HG03045 (cell line): ENCODE measurements around the gene ACADS.

Source experiments
- ATAC-seq: cut with Tn5 transposase; IDR thresholded peaks from one replicate; pipeline ENCODE4 v1.9.1; 2021; ENCODE audit warnings: mild to moderate bottlenecking, moderate library complexity; ENCODE audit not compliant: unreplicated experiment

The ACADS gene

GRCh38 chr12:120754792-120755191 lies 29.2 kb downstream of the ACADS start:
- ATAC-seq: no peak

GRCh38 chr12:120755269-120755668 lies 29.6 kb downstream of the ACADS start:
- ATAC-seq: no peak

GRCh38 chr12:120757226-120757742 lies 31.7 kb downstream of the ACADS start:
- no peak for ATAC-seq

- no peak for ATAC-seq
Measured at GRCh38 chr12:120757949-120758348, 32.3 kb downstream of the ACADS start.

GRCh38 chr12:120758798-120759590 lies 33.4 kb downstream of the ACADS start:
- ATAC-seq: no peak

GRCh38 chr12:120759591-120760348 lies 34.1 kb downstream of the ACADS start:
- ATAC-seq: no peak

GRCh38 chr12:120760349-120761254 lies 35.0 kb downstream of the ACADS start:
- no peak for ATAC-seq

GRCh38 chr12:120761519-120761934 lies 35.9 kb downstream of the ACADS start:
- ATAC-seq: no peak

GRCh38 chr12:120762086-120762485 lies 36.5 kb downstream of the ACADS start:
- no peak for ATAC-seq

- no peak for ATAC-seq
Measured at GRCh38 chr12:120763250-120763649, 37.6 kb downstream of the ACADS start.

GRCh38 chr12:120764816-120765215 lies 39.2 kb downstream of the ACADS start:
- ATAC-seq: no peak

GRCh38 chr12:120766566-120766965 lies 40.9 kb downstream of the ACADS start:
- no peak for ATAC-seq

- ATAC-seq: no peak
Measured at GRCh38 chr12:120767071-120768024, 41.7 kb downstream of the ACADS start.

GRCh38 chr12:120771097-120771496 lies 45.5 kb downstream of the ACADS start:
- ATAC-seq: no peak

GRCh38 chr12:120774169-120774916 lies 48.7 kb downstream of the ACADS start:
- ATAC-seq: no peak

GRCh38 chr12:120775862-120776552 lies 50.4 kb downstream of the ACADS start:
- no peak for ATAC-seq

- no peak for ATAC-seq
Measured at GRCh38 chr12:120783197-120783596, 57.6 kb downstream of the ACADS start.

GRCh38 chr12:120784804-120785203 lies 59.2 kb downstream of the ACADS start:
- ATAC-seq: no peak
